ENCODE data around the gene TEX13D.
"Not testable (repeated sequence)": the region's sequence is repeated elsewhere in the genome, so short reads cannot be mapped to it uniquely, and the experiment has no call there.

The TEX13D gene

GRCh38 chrX:124333862-124334261, 1.4 kb downstream of the TEX13D start:
- H3K27ac ChIP-seq: no peak overlapping the region
- TF ChIP-seq CTCF (conservative IDR thresholded peaks at IDR 0.05): no peak

- H3K27ac ChIP-seq: not testable (repeated sequence)
Observed at GRCh38 chrX:124334555-124334954, 2.1 kb downstream of the TEX13D start.

- no peak overlapping the region for H3K27ac ChIP-seq
- TF ChIP-seq CTCF (conservative IDR thresholded peaks at IDR 0.05): no peak
Observed at GRCh38 chrX:124335598-124335997, 3.1 kb downstream of the TEX13D start.

- H3K27ac ChIP-seq: no peak overlapping the region
- TF ChIP-seq CTCF (conservative IDR thresholded peaks at IDR 0.05): no peak
Observed at GRCh38 chrX:124337916-124338315, 5.5 kb downstream of the TEX13D start.

GRCh38 chrX:124338733-124339514, 6.5 kb downstream of the TEX13D start:
- no peak overlapping the region for H3K27ac ChIP-seq
- TF ChIP-seq CTCF (conservative IDR thresholded peaks at IDR 0.05): no peak

GRCh38 chrX:124341396-124342132, 9.1 kb downstream of the TEX13D start:
- H3K27ac ChIP-seq: no peak overlapping the region
- TF ChIP-seq CTCF (conservative IDR thresholded peaks at IDR 0.05): no peak

GRCh38 chrX:124342174-124342867, 9.9 kb downstream of the TEX13D start:
- TF ChIP-seq CTCF (conservative IDR thresholded peaks at IDR 0.05): no peak

More at GRCh38 chrX:124342174-124342867, 9.9 kb downstream of the TEX13D start:
- no peak overlapping the region for H3K27ac ChIP-seq
